Ascending aorta (tissue), 2 donors: Measurements from ENCODE around the gene MSRB3. TPM values are rescaled to one million over a fixed set of nuclear protein-coding genes. Genes with fewer than 3 reads are reported as not detected.

Source experiments
- DNase-seq, 2 donors: peaks; one replicate each; pipeline ENCODE4 v3.0.0-alpha.2; 2019; ENCODE audit warnings: low spot score in 2 of 2
- H3K27ac ChIP-seq, 2 donors: fragments of 200-600 bp; sonication (generic); one replicate each; pipeline ENCODE4 v1.5.1; 2016 to 2017; ENCODE audit warnings: mild to moderate bottlenecking in 1 of 2
- H3K27me3 ChIP-seq: fragments of 200-600 bp; sonication (generic); one replicate; pipeline ENCODE4 v1.5.1; 2017
- H3K36me3 ChIP-seq, 2 donors: fragments of 200-600 bp; sonication (generic); one replicate each; pipeline ENCODE4 v1.5.1; 2016
- H3K4me1 ChIP-seq, 2 donors: fragments of 200-600 bp; sonication (generic); one replicate each; pipeline ENCODE4 v1.5.1; 2016 to 2017; ENCODE audit warnings: mild to moderate bottlenecking in 1 of 2
- H3K4me3 ChIP-seq, 2 donors: fragments of 200-600 bp; sonication (generic); one replicate each; pipeline ENCODE4 v1.5.1; 2016 to 2017; ENCODE audit warnings: mild to moderate bottlenecking in 1 of 2
- H3K9me3 ChIP-seq, 2 donors: fragments of 200-600 bp; sonication (generic); one replicate each; pipeline ENCODE4 v1.5.1; 2016
- intact Hi-C: fragments of 100-400 bp; cut with DNase I; formaldehyde crosslinking; loops from one replicate; pipeline ENCODE4 v1.15.1; 2023
- total RNA-seq: library from RNA; depleted of rRNA; stranded (reverse); fragments of >200 nt; gene quantifications from one replicate; pipeline ENCODE4 v1.1.0, GENCODE V29; 2016
- TF ChIP-seq, protein P1 (sequence below), 3 experiments: fragments of 200-600 bp in 2 of 3; fragments of 450-650 bp in 1 of 3; sonication (generic) in 2 of 3; IDR thresholded peaks; one replicate each; pipeline ENCODE4 v1.5.1; 2016 to 2019; ENCODE audit warnings: antibody characterized with exemption in 3 of 3, mild to moderate bottlenecking in 1 of 3, moderate library complexity in 1 of 3

Gene MSRB3
- total RNA-seq, 1 donor from 2014 or later, result 79.4 TPM

DNA sequence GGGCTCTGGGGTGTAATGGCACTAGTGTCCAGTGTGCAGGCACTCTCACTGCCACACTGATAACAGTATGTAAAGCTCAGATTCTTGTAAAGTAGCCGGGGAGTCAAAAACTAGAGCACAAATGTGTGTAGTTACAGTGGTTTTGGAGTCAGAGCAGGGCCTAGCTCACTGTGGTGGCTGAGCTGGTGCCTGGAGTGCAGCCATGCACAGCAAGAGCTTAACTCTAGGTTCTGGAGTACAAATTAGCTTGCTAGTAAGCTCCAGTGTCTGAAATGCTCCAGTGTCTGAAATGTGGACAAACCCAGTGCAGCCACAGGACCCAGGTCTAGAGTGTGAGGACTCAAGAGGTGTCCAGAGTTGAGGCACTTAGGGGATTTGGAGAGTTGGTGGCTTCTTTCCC is 149.2 kb downstream of the MSRB3 start:
- intact Hi-C loops, result no loop called here
- TF ChIP-seq, protein P1, sequence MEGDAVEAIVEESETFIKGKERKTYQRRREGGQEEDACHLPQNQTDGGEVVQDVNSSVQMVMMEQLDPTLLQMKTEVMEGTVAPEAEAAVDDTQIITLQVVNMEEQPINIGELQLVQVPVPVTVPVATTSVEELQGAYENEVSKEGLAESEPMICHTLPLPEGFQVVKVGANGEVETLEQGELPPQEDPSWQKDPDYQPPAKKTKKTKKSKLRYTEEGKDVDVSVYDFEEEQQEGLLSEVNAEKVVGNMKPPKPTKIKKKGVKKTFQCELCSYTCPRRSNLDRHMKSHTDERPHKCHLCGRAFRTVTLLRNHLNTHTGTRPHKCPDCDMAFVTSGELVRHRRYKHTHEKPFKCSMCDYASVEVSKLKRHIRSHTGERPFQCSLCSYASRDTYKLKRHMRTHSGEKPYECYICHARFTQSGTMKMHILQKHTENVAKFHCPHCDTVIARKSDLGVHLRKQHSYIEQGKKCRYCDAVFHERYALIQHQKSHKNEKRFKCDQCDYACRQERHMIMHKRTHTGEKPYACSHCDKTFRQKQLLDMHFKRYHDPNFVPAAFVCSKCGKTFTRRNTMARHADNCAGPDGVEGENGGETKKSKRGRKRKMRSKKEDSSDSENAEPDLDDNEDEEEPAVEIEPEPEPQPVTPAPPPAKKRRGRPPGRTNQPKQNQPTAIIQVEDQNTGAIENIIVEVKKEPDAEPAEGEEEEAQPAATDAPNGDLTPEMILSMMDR (IDR thresholded peaks at IDR 0.05), result no peak
- Histone ChIP-seq H3K27me3 (no peaks in the 10 kb centered on the region), H3K9me3 (peaks cover 9 to 29% of the 10 kb centered on the region in 2 donors), H3K36me3 (peaks cover 0 to 6% of the 10 kb centered on the region in 2 donors), H3K4me3 (no peak overlapping the region), H3K4me1 (peaks cover 0 to 9% of the 10 kb centered on the region in 2 donors), H3K27ac (no peak overlapping the region)
- no peak for DNase-seq

DNA sequence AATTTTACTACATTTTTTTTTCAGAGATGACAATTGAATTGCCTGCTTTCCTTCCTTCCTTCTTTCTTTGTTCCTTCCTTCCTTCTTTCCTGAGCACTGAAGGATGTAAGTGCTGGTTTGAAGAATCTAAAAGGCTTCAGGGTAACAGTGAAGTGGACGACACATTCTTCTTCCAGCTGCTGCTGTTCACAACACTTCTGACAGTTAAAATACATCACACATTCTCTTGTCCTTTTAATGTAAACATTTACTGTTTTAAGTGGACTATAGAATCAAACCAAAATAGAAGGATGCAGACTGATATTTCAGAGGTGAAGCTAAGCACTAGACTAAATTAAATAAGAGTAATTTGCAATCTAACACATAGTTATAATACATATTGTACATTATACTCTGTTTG is 151.5 kb downstream of the MSRB3 start:
- no peak for DNase-seq
- H3K4me3 ChIP-seq, result no peak overlapping the region

DNA sequence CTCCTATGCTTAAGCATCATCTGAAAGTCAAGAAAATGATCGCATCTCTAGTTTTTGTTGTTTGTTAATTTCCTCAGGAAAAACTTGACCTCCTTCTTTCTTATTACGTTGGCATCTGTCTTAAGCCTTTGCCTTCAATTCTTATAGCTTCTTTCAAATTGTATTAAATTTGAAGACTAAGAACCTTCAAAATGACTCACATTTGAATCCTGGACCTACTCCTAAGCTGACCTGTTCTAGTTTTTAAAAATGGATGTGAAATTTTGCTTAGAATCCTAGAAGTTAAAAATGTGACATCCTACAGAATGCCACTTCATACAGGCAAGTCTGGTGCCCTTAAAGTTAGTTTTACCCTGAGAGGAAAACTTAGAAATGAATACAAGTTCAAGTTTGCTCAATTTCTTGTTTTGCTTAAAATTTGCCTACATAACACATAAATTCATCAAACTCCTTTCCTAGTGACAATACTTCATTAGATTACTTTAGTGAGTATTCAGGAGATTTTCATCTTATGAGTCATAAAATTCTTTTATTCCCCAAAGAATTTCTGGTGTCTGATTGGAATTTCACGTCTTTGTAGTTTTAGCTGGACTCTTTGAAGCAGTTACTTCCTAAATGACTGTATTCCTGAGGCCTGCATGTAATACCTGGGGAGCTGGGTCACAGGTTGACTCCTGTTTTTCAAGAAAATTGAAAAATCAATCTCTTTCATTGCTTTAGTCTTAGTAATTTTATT is 152.3 kb downstream of the MSRB3 start:
- TF ChIP-seq, protein P1 (IDR thresholded peaks at IDR 0.05), result no peak
- Histone ChIP-seq H3K4me1 (peaks cover 0 to 9% of the 10 kb centered on the region in 2 donors), H3K36me3 (peaks cover 0 to 6% of the 10 kb centered on the region in 2 donors), H3K9me3 (peaks cover 5 to 17% of the 10 kb centered on the region in 2 donors), H3K27ac (no peak overlapping the region), H3K4me3 (no peak overlapping the region), H3K27me3 (no peaks in the 10 kb centered on the region)
- no peak for DNase-seq
- intact Hi-C loops, result no loop called here

More for the DNA sequence above, 151.5 kb downstream of the MSRB3 start:
- Histone ChIP-seq H3K27ac (no peak overlapping the region), H3K27me3 (no peaks in the 10 kb centered on the region), H3K9me3 (peaks cover 8 to 22% of the 10 kb centered on the region in 2 donors), H3K36me3 (peaks cover 0 to 6% of the 10 kb centered on the region in 2 donors), H3K4me1 (peaks cover 0 to 9% of the 10 kb centered on the region in 2 donors)
- intact Hi-C loops, result no loop called here
- TF ChIP-seq, protein P1 (IDR thresholded peaks at IDR 0.05), result no peak

DNA sequence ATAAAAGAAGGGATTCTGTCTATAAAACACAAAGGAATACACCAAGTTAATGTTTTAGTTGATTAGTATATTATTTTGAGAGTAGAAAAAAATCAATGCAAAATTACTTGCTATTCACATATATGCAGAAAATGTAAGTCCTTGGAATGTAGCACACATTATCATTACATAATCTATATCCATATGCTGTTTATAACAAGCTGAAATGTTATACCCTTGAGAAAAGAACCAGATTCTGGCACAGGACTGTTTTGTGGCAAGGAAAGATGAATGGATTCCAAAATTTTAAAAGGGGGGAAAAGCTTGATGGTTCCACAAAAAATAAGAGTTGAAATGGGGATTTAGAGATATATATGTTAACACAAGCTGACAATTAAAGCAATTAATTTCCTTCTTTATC is 153.6 kb downstream of the MSRB3 start:
- Histone ChIP-seq H3K9me3 (peaks cover 0 to 3% of the 10 kb centered on the region in 2 donors), H3K36me3 (no peaks in the 10 kb centered on the region), H3K27me3 (no peaks in the 10 kb centered on the region), H3K4me3 (no peak overlapping the region), H3K4me1 (peaks cover 0 to 9% of the 10 kb centered on the region in 2 donors), H3K27ac (no peak overlapping the region)
- DNase-seq, result no peak
- intact Hi-C loops, result no loop called here
- TF ChIP-seq, protein P1 (IDR thresholded peaks at IDR 0.05), result no peak

DNA sequence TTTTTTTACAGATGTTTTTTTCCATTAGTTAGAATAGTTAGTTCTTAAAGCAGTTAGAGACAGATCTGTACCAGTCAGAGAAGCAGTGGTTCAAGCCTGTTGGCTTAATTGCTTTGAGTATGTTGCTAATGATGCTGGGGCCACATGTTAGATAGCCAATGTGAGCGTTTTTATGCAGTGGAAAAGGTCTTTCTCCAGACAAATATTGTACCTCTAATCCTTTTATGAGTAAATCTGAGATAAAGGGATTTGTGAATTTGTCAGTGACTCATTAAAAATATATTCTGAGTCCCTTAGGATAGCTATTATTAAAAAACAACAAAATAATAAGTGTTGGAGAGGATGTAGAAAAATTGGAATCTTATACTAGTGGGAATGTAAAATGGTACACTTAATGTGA is 154.2 kb downstream of the MSRB3 start:
- H3K27me3 ChIP-seq, result no peaks in the 10 kb centered on the region
- no peaks in the 10 kb centered on the region for H3K36me3 ChIP-seq
- DNase-seq, result no peak
- no peaks in the 10 kb centered on the region for H3K9me3 ChIP-seq
- H3K27ac ChIP-seq, result no peak overlapping the region
- peaks cover 0 to 9% of the 10 kb centered on the region in 2 donors for H3K4me1 ChIP-seq
- H3K4me3 ChIP-seq, result no peak overlapping the region
- intact Hi-C loops, result no loop called here
- TF ChIP-seq, protein P1 (IDR thresholded peaks at IDR 0.05), result no peak
